ENCODE measurements around the gene SH3GLB1. TPM values are rescaled to one million over a fixed set of nuclear protein-coding genes. Genes with fewer than 3 reads are reported as not detected.

Gene SH3GLB1
- total RNA-seq, 1 experiment from 2014 or later = 36.6 TPM

- H3K27me3 Mint-ChIP-seq (ENCODE audit: low read depth) = no peaks in the 10 kb centered on the region
- H3K36me3 Mint-ChIP-seq (ENCODE audit: insufficient read depth in 1 of 3, low read depth in 3 of 3) = peaks cover 2 to 8% (median 4%) of the 10 kb centered on the region in 3 experiments; a peak in 4 of 7 replicates
- H3K27ac Mint-ChIP-seq = 0 out of 7 replicates have a peak overlapping the region, but pooled peaks of 1 of the 3 experiments have one; percentile 11
- Histone ChIP-seq H2BK5ac (ENCODE audit: insufficient read length, low read length) (no peak overlapping the region), H2BK15ac (ENCODE audit: low read depth, low read length) (no peak overlapping the region), H4K91ac (ENCODE audit: insufficient read length, low read depth, low read length) (no peak overlapping the region), H3K79me2 (ENCODE audit: insufficient read depth, low read length) (no peaks in the 10 kb centered on the region), H3K23ac (ENCODE audit: insufficient read length, low read depth, low read length) (no peak overlapping the region), H2BK20ac (ENCODE audit: low read depth, low read length, poor library complexity, severe bottlenecking) (no peak overlapping the region), H3K18ac (ENCODE audit: insufficient read length, low read depth, low read length) (no peak overlapping the region), H3K14ac (ENCODE audit: insufficient read depth, low read length) (no peak overlapping the region), H3K4ac (ENCODE audit: low read depth, low read length) (no peak overlapping the region), H3K23me2 (ENCODE audit: insufficient read length, low read depth, low read length, poor library complexity, severe bottlenecking) (no peaks in the 10 kb centered on the region), H2BK12ac (ENCODE audit: insufficient read length, low read depth, low read length) (no peak overlapping the region), H4K5ac (ENCODE audit: insufficient read length, low read depth, low read length) (no peak overlapping the region), H3K4me2 (ENCODE audit: insufficient read depth, insufficient read length, low read length) (no peak overlapping the region), H3T11ph (ENCODE audit: low read length) (no peak overlapping the region), H2BK120ac (ENCODE audit: low read depth, low read length, poor library complexity, severe bottlenecking) (no peak overlapping the region), H3K9me3 (ENCODE audit: control insufficient read depth, low read depth, low read length) (no peaks in the 10 kb centered on the region), H3K27me3 (ENCODE audit: insufficient read depth, low read length) (no peaks in the 10 kb centered on the region), H3K9ac (ENCODE audit: extremely low read depth, insufficient read length, low read length) (no peak overlapping the region), H3K27ac (ENCODE audit: insufficient read length, low read depth, low read length) (no peak overlapping the region), H4K20me1 (ENCODE audit: control insufficient read depth, insufficient read depth, insufficient read length) (no peaks in the 10 kb centered on the region), H4K8ac (replicated peaks; ENCODE audit: insufficient read length, low read depth, low read length) (no peak overlapping the region), H3K4me1 (ENCODE audit: insufficient read depth, low read length) (no peaks in the 10 kb centered on the region), H2AFZ (ENCODE audit: low read length) (no peak overlapping the region), H3K56ac (ENCODE audit: insufficient read length, low read depth, low read length) (no peak overlapping the region), H3K79me1 (ENCODE audit: insufficient read depth, low read depth, low read length, poor library complexity, severe bottlenecking) (no peaks in the 10 kb centered on the region), H2AK5ac (ENCODE audit: insufficient read length, low read length) (no peak overlapping the region)
- WGBS (ENCODE audit: extremely low coverage, insufficient read length, low lambda C conversion rate) = no CpG with 5 or more reads among the region's 3 CpGs
- no peaks in the 10 kb centered on the region for H3K9me3 Mint-ChIP-seq
- H3K4me3 Mint-ChIP-seq = no peak overlapping the region
- DNase-seq = no peak
- H3K4me1 Mint-ChIP-seq = peaks cover 9 to 12% of the 10 kb centered on the region in 2 experiments; a peak in 3 of 4 replicates
- TF ChIP-seq CTCF (conservative IDR thresholded peaks at IDR 0.05) = no peak
Observed at GRCh38 chr1:86713477-86713876, 9.1 kb downstream of the SH3GLB1 start.

Measured in H9 (cell line).